K562 (cell line): ENCODE results near the gene ACTR8. TPM values are rescaled to one million over a fixed set of nuclear protein-coding genes. Genes with fewer than 3 reads are reported as not detected.

ENCODE experiments used
- ARID3A ChIP-seq: IDR thresholded peaks from 2 replicates; pipeline ENCODE4 v1.6.1; 2012; ENCODE audit warnings: low read depth, low read length, improper control_type of control experiment, borderline replicate concordance
- CBX8 ChIP-seq: fragments of 200-600 bp; sonication (generic); IDR thresholded peaks from 2 replicates; pipeline ENCODE4 v1.6.1; 2012; ENCODE audit warnings: borderline replicate concordance, mixed run types, low read depth, mild to moderate bottlenecking, moderate library complexity, mixed read lengths, low read length, control low read depth, inconsistent platforms; ENCODE audit not compliant: poor library complexity, severe bottlenecking; ENCODE audit errors: extremely low read depth
- ELK1 ChIP-seq: sonication (generic); formaldehyde crosslinking; IDR thresholded peaks from 2 replicates; pipeline ENCODE4 v1.8.1; 2022; ENCODE audit warnings: missing genetic modification reagents
- FUS ChIP-seq: fragments of 200-400 bp; formaldehyde crosslinking; optimal IDR thresholded peaks from 2 replicates; pipeline ENCODE3; 2017; ENCODE audit warnings: low read depth, low read length
- GMEB1 ChIP-seq: fragments of 250-450 bp; sonication (Bioruptor Pico); IDR thresholded peaks from 2 replicates; pipeline ENCODE4 v1.4.0; 2020; ENCODE audit warnings: mild to moderate bottlenecking
- RUNX1 ChIP-seq: sonication (generic); IDR thresholded peaks from 2 replicates; pipeline ENCODE4 v1.6.1; 2016; ENCODE audit warnings: antibody characterized with exemption, low read depth
- TARDBP ChIP-seq: fragments of 450-650 bp; IDR thresholded peaks from 2 replicates; pipeline ENCODE4 v1.6.1; 2016
- ZBTB26 ChIP-seq: fragments of 450-650 bp; formaldehyde crosslinking; IDR thresholded peaks from 2 replicates; pipeline ENCODE4 v1.4.0; 2022; ENCODE audit warnings: missing genetic modification characterization
- ZNF407 ChIP-seq: fragments of 450-650 bp; IDR thresholded peaks from 2 replicates; pipeline ENCODE4 v1.6.1; 2016; ENCODE audit warnings: low read depth
- polyA plus RNA-seq, 8 experiments: library from polyadenylated mRNA; depleted of rRNA in 4 of 8; stranded (reverse) in 5 of 8; unstranded in 3 of 8; fragments of >200 nt; fragmentation: Nextera tagmentation in 2 of 8; fragmentation: Illumina TruSeq in 1 of 8; extraction: Ambion mirVana in 2 of 8; extraction: Trizol in 1 of 8; gene quantifications; 2 replicates each; pipeline versions ENCODE4 v1.2.1 to v1.2.3, GENCODE V29; 2011 to 2014; ENCODE audit warnings: inconsistent platforms in 1 of 8, missing spikeins in 1 of 8
- total RNA-seq, 7 experiments: library from RNA; depleted of rRNA in 6 of 7; stranded (reverse); fragments of >200 nt in 6 of 7; fragmentation: Illumina TruSeq in 2 of 7; extraction: Trizol in 2 of 7; gene quantifications; 2 replicates each; pipeline versions ENCODE4 v1.2.1 to v1.2.3, GENCODE V29; 2011 to 2021; ENCODE audit warnings: low replicate concordance in 1 of 7

ACTR8 gene
- total and polyA plus RNA-seq, 9 of the 15 experiments (the other 6 are each of a cell fraction or from before 2014, with no cell fraction given) = 4.8 to 24.2 (median 17.5) TPM

- TF ChIP-seq ZNF407 (no peak), FUS (no peak), TARDBP (no peak), GMEB1 (CRISPR knock-in tag) (no peak), RUNX1 (no peak), ARID3A (no peak), CBX8 (no peak), ELK1 (CRISPR knock-in tag) (no peak), ZBTB26 (CRISPR knock-in tag) (no peak)
These were observed at the start of gene ACTR8 (continued) for GRCh38 chr3:53881691-53882593.
